HG02973 (cell line): Measurements from ENCODE around the gene BAZ2B.

Source experiments
- ATAC-seq: cut with Tn5 transposase; IDR thresholded peaks from one replicate; pipeline ENCODE4 v1.9.1; 2021; ENCODE audit warnings: moderate library complexity; ENCODE audit not compliant: unreplicated experiment

BAZ2B gene

DNA sequence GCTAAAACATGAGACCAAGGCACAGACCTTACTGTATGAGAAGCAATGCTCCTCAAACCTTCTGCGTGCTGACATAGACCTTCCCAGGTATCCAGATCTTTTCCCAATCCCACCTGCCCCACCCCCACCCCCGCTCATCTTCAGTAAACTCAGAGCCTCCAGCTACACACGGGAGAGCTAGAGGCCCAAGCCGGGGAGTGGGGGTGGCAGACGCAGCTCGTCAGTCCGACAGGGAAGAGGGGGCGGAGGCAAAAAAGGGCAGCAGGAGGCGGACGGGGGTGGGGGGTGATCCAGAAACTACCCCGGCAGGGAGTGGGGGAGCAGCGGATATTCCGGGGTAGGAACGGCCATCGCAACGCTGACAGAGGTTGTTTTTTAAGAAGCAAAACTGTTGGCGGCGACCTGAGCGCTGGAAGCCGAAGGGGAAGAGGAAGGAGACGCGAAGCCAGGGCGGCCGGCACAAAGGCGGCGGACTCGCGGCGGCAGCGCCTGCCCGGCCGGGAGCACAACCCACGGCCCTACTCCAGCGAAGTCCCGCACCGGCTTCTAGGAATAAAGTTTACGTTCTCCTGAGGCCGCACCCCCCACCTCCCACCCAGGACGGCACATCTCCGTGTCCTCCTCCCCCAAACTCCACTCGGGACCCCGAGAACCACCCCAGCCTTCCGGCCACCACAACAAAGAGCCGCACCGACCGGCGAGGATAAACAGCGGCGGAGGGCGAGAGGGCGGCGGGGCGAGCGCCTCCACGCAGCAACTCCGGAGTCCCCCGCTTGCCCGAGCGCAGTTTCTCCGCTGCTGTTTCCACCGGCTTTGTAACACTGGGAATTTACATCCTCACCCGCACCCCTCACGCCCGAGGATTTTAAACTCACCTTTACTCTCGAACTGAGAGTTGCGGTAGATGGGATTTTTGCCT, 722 bp downstream of the BAZ2B start:
- ATAC-seq, result peak; percentile 57

DNA sequence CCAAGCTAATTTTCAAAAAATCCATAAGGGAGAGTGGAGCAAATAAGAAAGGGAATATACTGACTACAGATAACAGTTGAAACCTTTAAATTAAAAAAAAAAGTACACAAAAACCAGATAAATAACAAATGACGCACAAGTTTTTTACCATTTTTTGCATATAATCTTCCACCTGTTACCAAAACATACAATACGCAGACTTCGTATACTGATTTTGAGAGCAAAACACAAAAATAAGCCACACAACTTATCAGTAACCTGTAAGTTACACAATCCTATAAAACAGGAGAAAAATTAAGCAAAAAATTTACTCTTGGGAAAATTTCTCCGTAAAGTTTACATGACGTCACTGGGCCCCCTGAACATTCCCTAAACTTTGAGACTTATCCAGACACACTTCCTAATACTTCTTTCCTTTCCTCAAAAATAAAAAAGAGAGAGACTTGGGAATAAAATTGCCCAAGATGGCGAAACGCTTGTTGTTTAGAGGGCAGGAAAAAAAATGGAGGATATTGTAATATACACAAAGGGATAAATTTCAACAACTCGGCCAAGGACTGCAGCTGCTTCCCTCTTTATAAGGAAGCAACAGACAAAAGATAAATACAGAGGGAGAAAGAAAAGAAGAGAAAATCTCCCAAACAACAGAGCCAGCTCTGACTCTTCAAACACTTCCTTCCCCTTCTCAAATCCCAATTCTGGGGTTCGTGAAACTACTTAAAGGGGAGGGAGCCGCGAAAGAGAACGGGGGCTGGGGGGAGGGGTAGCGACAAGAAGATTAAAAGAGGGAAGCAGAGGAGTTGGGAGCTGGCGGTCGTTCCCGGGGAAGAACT, 1.6 kb downstream of the BAZ2B start:
- ATAC-seq, result peak; percentile 6

DNA sequence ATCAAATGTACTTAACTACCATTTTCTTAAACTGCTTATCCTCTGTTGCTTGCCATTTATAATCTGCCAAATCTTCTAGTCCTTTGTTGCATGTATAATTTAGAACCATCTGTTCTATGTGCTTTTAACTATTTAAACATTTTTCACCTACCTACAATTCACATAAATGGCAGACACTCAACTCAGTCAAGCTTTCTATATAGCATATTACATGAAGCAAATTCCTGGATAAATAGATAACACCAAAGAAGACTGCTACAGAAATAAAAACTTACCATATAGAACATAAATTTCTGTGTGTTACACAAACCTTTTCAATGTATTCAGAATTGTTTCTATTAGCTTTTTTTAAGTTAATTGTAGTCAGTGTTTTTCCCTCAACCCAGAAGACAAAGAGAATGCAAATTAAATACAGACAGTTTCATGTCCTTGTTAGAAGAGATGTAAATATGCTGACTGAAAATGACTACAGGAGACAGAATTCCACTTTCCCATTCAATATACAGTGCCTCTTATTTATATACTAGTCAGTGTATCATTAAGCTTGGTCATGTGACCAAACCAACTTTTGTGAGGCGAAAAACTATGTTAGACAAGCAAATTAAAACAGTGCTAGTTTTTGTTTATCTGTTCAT, 2.6 kb downstream of the BAZ2B start:
- no peak for ATAC-seq

DNA sequence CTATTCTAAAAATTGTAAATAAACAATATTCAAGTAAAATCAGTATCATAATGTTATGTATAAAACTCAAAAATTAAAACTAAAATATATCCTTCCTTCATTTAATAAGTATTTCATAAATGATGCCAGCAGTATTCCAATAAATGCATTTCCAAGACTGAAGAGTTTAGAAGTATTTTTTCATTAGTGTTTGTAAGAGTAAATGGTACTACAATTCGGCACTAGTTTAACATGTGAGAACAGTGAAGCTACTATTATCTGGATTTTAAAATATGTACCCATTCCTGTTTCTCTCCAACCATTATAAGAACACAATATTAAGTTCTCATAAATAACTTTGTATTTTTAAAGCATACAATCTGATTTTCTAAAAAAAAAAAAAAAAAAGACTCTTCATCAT, 3.3 kb downstream of the BAZ2B start:
- ATAC-seq, result no peak

DNA sequence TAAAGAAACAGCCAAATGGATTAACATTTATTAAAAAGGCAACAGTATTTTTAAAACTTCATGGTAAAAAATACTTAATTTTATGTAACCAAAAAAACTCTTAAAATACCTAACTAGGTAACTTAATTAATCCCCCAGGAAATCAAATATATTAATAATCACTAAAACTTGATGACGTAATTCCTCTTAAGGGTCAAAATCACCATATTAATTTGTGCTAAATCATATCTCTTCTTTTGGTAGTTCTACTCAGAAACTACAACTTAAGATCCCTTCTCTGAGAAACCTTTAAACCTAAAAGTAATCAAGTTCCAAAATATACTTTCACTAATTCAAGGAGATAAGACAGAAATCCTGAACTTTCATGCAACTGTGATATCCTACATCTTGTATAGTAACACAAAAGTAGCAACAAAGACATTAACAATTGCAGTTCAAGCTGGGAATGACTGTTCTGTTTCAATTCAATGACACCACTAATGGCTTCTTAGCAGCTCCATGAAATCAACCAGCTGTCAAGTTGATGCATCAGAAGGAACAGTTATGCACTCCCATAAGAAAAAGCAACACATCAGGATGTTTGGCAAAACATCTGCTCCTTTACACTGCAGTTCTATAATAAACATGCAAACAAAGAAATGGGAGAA, 4.0 kb downstream of the BAZ2B start:
- no peak for ATAC-seq

DNA sequence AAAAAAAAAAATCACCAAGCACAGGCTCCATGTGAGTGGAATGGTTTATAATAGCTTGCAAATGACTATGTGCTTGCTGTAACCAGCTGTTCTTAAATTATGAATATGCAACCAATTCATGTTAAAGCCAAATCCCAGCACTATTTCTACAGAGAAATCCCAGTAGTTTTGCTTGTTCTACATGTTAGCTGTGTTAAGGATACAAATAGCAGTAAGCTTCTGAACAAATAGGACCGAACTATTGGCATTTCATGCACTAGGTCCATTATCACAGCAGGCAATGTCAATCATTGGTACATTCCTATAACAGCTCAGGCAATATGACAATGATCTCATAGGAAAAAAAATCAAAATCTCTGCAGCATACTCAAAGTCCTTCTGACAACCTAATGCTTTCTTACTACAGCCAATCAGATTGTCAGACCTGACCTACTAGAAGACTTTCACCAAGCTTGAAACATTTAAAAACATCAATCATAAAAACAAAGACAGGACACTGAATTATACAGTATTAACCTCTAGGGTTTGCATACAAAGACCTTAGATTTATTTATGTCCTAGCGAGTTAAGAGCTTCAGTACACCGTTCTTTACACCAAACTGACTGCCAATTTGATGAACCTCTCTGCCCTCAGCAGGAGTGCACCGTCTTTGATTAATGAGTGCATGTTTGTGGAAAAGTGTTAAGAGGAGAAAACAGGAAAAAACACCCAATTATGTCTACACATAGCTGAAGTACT, 6.4 kb downstream of the BAZ2B start:
- ATAC-seq, result no peak

DNA sequence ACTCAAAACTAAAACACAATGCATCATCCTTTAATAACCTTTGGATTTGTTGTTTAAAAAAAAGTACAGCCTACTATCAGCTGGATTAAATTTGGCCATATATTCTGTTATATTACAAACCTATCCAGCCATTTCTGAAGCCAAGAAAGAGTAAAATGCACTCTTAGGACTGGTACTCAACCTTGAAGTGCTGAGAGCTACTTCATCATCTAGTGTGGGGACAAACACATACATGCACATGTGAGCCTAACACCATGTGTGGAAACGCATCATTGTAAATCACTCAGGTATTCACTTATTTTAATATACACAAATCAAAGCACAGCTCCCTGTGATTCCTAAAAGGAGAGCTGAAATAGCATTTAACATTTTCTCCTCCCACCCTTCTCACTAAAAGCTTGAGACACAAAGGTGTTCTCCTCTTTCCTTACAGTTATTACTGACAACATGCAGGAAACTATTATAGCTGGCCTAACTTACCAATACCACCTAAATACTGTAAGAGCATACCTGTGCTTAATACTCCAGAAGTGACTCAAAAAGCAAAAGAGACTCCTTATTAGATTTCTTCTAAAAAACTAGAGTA, 7.5 kb downstream of the BAZ2B start:
- ATAC-seq, result no peak

DNA sequence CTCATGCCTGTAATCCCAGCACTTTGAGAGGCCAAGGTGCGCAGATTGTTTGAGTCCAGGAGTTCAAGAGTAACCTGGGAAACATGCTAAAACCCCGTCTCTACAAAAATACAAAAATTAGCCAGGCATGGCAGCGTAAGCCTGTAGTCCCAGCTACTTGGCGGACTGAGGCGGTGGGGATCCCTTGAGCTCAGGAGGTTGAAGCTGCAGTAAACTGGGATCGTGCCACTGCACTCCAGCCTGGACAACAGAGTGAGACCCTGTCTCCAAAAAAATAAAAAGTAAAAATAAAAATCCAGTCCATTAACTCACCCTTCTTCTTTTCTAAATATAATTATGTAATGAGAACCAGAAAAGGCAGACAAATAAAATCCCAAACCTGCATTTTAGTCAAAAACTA, 8.2 kb downstream of the BAZ2B start:
- ATAC-seq, result no peak

DNA sequence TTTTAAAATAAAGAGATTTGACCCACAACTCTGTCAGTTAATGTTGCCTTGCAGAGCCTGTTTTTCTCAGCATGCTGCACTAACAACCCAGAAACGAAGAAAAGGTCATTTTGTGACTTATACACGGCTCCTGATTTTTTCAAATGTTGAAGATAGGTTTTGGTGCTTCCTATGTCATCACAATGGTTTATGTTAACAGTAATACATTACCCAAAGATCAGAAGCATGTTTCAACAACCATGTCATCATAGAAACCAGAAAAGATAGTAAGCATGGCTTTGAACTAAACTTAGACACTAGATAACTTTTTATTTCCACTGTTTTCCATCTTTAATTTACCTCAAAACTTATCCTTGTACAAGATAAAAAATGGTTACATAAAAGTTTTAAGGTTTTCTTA, 10.1 kb downstream of the BAZ2B start:
- ATAC-seq, result no peak

DNA sequence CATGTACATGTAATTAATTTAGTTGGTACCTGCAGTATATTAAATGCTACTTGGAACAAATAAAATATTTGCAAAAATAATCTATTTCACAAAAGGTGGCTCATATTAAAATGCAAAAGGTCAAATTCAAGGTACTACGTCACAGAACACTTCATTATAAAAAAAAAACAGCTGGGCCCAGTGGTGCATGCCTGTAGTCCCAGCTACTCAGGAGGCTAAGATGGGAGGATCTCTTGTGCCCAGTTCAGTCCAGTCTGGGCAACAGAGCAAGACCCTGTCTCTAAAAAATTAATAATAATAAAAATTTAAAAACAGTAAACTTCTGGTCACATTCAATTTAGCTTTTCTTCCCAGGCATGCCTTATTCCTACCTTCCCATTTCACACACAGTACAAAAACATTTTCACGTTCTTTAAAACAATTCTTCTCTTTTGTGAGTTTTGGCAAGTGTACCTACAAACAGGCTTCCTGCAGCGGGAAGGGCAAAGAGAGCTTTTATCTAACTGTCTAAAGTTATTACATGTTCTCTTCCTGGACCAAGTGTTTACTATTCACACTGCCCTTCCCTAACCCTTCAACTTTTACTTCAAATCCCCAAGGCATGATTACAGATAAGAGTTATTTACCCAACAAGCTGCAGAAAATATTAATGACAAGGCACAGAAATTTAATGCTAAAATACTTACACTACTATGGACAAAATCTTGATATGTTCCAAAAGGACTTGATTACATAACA, 10.7 kb downstream of the BAZ2B start:
- no peak for ATAC-seq

DNA sequence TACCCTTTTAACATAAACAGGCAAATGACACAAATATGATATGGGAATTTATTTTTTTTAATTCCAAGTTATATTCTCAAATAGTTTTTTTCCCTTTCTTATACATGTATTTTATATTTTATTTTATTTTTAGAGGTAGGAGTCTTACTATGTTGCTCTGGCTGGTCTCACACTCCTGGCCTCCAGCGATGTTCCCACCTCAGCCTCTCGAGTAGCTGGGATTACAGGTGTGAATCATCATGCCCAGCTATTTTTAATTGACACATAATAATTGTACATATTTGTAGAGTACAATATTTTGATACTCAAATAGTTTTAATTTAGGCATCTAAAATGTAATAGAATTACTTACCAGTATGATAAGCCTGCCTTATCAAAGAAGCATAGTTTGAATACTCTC, 12.2 kb downstream of the BAZ2B start:
- no peak for ATAC-seq

DNA sequence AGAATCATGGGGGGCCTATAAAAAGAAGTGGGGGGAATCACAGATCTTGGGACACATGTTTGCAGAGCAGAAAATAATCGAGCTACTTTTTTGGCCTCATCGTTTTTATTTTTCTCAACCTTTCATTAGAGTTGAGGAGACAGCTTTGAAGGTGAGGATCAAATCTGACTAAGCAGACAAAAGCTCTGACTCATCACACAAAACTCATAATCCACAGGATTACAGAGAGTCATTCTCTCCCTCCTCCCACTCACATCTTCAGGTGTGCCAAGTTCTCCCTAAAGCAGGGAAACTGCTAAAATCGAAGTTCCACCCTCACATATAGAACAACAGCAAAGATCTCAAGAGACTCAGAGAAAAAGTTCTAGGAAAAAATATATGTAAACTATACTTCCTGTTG, 15.6 kb downstream of the BAZ2B start:
- no peak for ATAC-seq

DNA sequence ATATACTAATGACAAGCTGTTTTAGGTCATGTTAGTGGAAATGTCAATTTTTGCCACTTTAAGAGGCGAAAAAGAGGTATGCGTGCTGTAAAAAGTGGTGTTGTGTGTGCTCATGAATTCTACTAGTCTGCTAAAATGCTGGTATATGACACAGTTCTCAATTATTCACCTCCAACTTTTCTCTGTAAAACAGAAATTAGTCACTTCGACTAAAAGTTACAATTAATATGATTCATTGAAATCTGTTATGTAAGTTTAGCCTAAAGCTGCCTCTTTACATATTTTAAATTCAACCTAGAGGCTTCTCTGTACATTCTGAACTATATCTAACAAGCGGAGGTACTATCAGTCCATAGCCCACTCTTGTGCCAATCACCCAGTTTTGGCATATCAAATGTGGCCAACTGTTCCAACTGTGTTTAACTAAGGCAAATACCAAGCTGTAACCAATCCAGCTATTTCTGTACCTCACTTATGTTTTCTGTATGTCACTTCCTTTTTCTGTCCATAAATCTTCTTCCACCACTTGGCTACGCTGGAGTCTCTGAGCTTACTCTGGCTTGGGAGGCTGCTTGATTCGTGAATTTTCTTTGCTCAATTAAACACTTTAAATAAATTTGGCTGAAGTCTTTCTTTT, 20.8 kb downstream of the BAZ2B start:
- ATAC-seq, result no peak

DNA sequence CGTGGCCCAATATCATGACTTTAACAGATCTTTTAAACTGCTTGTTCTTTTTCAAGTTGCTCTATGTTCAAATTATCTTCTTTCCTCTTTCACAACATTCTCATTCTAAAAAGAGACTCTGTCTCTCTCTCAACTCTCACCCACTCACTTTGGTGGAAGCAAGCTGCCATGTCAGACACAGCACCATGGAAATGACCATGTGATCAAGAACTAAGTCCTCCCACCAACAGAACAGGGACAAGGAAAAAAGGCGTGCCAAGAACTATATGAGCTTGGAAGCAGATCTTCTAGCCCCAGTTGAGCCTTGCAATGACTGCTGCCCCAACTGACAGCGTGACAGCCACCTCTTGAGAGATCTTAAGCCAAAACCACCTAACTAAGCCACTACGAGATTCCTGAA, 23.9 kb downstream of the BAZ2B start:
- no peak for ATAC-seq

DNA sequence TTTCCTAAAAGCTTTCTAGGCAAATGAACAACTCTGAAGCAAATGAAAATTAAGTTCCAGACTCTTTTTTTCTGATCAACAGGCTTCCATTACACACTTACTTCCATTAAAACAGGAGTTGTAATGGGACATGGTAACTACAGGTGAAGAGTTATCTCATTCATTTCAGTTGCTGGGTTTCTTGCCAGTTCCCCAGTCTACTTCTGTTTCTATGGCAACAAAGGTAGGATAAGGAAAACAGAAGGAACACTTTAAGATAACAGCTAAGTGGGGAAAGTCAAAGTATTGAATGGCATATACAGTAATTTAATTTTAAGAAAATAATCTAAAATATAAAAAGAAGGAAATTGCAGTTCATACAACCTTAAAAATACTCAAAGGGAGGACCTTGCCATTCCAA, 25.1 kb downstream of the BAZ2B start:
- ATAC-seq, result no peak

DNA sequence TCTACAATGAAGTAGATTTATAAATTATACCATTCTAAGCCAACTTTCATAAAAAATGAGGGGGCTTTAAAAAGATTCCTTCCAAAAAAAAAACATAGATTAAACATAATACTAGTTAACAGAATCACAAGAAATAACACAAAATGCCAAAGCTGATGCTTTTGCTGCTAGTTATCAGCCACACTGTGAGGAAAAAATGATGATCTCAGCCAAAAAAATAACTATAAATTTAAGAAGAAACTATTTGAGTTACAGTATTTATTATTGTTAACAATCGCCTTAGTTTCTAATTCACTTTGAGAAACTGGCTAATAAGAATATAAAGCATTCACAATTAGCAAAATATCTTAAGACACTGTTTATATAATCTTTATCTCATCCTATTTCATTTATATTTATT, 27.1 kb downstream of the BAZ2B start:
- no peak for ATAC-seq

DNA sequence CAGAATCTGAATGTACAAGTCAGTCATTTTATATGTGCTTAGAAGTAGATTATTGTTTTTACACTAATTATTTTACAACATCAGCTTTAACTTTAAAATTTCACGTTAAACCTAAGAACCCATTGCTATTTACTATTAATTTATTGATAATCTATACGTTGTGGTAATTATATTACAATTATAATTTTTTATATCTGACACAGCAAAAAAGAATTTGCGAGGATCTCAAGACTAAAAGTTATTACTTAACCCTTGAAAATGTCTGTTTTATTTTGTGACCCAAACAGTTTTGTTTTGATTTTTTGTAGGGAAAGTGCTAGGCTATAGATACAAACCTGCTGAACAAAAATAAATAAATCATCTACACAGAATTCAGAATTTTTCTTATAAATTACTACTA, 30.3 kb downstream of the BAZ2B start:
- ATAC-seq, result no peak

DNA sequence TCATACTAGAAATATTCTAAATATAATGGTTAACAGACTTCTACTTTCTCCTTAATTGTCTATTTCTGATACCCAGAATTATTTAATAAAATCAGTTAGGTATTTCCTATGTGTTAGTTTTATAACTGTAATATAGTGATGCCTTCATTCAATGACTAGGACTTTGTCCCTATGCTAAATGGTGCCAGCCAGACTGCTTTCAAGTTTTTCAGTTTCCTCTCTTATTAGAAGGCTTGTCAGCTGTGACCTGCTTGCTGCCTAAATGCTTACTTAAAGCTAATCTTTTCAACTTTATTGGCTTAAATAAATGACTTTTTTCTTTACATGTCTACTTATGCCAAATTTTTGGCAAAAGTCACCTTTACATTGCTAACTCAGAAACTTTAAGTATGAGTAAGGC, 30.7 kb downstream of the BAZ2B start:
- no peak for ATAC-seq

DNA sequence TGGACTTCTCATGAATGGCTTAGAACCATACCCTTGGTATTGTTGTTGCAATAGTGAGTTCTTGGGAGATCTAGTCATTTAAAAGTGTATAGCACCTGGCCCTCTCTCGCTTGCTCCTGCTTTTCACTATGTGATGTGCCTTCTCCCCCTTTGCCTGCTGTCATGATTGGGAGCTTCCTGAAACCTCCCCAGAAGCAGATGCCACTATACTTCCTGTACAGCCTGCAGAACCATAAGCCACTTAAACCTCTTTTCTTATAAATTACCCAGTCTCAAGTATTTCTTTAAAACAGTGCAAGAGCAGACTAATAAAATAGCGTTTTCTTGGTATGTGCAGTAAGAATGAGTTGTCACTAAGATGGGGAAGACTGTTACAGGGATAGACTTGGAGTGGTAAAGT, 31.6 kb downstream of the BAZ2B start:
- ATAC-seq, result no peak
